Measurements from ENCODE around the gene LGR5.

LGR5 gene

DNA sequence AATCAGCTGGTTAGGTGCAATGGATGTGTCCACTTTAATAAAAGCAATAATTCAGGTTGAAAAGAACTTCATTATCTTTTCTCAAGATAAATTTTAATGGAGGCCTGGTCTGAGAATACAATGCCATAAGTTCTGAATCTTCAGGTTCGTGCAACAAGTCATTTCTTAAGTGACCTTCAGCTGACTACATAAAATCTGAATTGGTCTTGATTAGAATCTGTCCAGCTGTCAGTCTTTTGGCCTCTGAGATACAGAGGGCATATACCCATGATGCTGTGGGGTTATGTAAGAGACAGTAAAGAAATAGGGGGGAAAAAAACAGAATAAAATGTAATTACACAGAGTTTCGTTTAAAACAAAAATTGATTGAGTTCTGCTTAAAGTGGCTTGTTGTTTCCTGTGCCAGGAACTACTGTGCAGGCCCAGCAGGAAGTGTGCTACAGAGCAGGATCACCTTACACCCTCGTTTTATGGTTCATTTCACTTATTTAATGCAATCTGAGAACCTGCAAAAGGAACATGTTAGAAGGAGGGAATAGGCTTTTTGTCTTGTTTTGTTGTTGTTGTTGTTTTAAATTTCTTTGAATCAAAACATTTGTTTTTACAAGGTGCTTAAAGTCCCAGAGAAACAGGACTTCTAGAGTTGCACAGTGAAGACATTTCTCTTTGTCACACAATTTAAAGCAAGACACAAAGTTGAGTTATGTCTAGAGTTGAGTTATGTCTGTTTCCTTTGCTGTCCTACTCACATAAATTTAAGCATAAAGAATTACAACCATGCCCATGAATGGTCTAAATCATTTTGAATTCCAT lies 64.2 kb downstream of the LGR5 start:
- Mint-ChIP-seq H3K36me3 (ENCODE audit: insufficient read depth) (no peaks in the 10 kb centered on the region), H3K27ac (ENCODE audit: low read depth) (no peak overlapping the region), H3K4me3 (no peak overlapping the region), H3K27me3 (peaks cover 10% of the 10 kb centered on the region), H3K9me3 (no peaks in the 10 kb centered on the region), H3K4me1 (no peaks in the 10 kb centered on the region)
- DNase-seq (ENCODE audit: low spot score in 2 of 2) (no peak), ATAC-seq (replicated peaks; ENCODE audit: extremely low read depth, poor library complexity, severe bottlenecking) (no peak)

GRCh38 chr12:71504476-71504875 lies 64.9 kb downstream of the LGR5 start:
- no peak for DNase-seq (ENCODE audit: low spot score in 2 of 2)
- H3K9me3 Mint-ChIP-seq = no peaks in the 10 kb centered on the region
- no peak overlapping the region for H3K4me3 Mint-ChIP-seq
- no peaks in the 10 kb centered on the region for H3K36me3 Mint-ChIP-seq (ENCODE audit: insufficient read depth)
- peaks cover 10% of the 10 kb centered on the region for H3K27me3 Mint-ChIP-seq
- no peaks in the 10 kb centered on the region for H3K4me1 Mint-ChIP-seq
- no peak overlapping the region for H3K27ac Mint-ChIP-seq (ENCODE audit: low read depth)
- no peak for ATAC-seq (replicated peaks; ENCODE audit: extremely low read depth, poor library complexity, severe bottlenecking)

GRCh38 chr12:71509705-71510104 lies 70.1 kb downstream of the LGR5 start:
- no peaks in the 10 kb centered on the region for H3K4me1 Mint-ChIP-seq
- H3K9me3 Mint-ChIP-seq = no peaks in the 10 kb centered on the region
- DNase-seq (ENCODE audit: low spot score in 2 of 2) (no peak), ATAC-seq (replicated peaks; ENCODE audit: extremely low read depth, poor library complexity, severe bottlenecking) (no peak)
- peaks cover 38% of the 10 kb centered on the region for H3K27me3 Mint-ChIP-seq
- no peak overlapping the region for H3K4me3 Mint-ChIP-seq
- H3K27ac Mint-ChIP-seq (ENCODE audit: low read depth) = no peak overlapping the region
- no peaks in the 10 kb centered on the region for H3K36me3 Mint-ChIP-seq (ENCODE audit: insufficient read depth)

- Mint-ChIP-seq H3K4me1 (no peaks in the 10 kb centered on the region), H3K27me3 (peaks cover 47% of the 10 kb centered on the region), H3K36me3 (ENCODE audit: insufficient read depth) (no peaks in the 10 kb centered on the region), H3K27ac (ENCODE audit: low read depth) (no peak overlapping the region), H3K9me3 (no peaks in the 10 kb centered on the region), H3K4me3 (no peak overlapping the region)
- ATAC-seq (replicated peaks; ENCODE audit: extremely low read depth, poor library complexity, severe bottlenecking) (no peak), DNase-seq (ENCODE audit: low spot score in 2 of 2) (no peak)
Observed at GRCh38 chr12:71517145-71517846, 77.7 kb downstream of the LGR5 start.

GRCh38 chr12:71521125-71521524 lies 81.5 kb downstream of the LGR5 start:
- H3K27me3 Mint-ChIP-seq = peaks cover 30% of the 10 kb centered on the region

DNA sequence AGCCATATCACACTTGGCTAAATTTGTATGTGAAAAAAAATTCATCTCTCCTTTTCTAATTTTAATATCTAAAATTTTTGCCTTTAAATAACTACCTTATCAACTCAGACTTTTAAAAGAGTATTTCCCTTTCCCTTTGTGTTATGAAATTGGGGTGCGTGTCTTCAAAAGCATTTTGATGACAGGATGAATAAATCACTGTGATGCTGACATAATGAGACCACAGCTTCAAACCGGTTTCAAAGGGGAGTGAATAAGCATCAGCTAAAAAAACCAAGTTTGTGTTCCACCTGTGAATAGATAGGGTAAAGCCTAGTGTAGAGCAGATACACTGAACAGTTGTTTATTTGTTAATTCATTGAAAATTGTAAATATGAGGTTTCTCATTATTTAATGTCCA lies 85.0 kb downstream of the LGR5 start:
- no peaks in the 10 kb centered on the region for H3K9me3 Mint-ChIP-seq
- no peaks in the 10 kb centered on the region for H3K36me3 Mint-ChIP-seq (ENCODE audit: insufficient read depth)
- H3K27ac Mint-ChIP-seq (ENCODE audit: low read depth) = no peak overlapping the region
- DNase-seq (ENCODE audit: low spot score in 2 of 2) = no peak
- no peak for ATAC-seq (replicated peaks; ENCODE audit: extremely low read depth, poor library complexity, severe bottlenecking)
- no peaks in the 10 kb centered on the region for H3K4me1 Mint-ChIP-seq
- peaks cover 51% of the 10 kb centered on the region for H3K27me3 Mint-ChIP-seq
- H3K4me3 Mint-ChIP-seq = no peak overlapping the region

More at GRCh38 chr12:71521125-71521524, 81.5 kb downstream of the LGR5 start:
- no peaks in the 10 kb centered on the region for H3K9me3 Mint-ChIP-seq
- no peak overlapping the region for H3K4me3 Mint-ChIP-seq
- no peak overlapping the region for H3K27ac Mint-ChIP-seq (ENCODE audit: low read depth)
- no peaks in the 10 kb centered on the region for H3K36me3 Mint-ChIP-seq (ENCODE audit: insufficient read depth)
- no peak for ATAC-seq (replicated peaks; ENCODE audit: extremely low read depth, poor library complexity, severe bottlenecking)
- DNase-seq (ENCODE audit: low spot score in 2 of 2) = no peak
- no peaks in the 10 kb centered on the region for H3K4me1 Mint-ChIP-seq

GRCh38 chr12:71533703-71534102 lies 94.1 kb downstream of the LGR5 start:
- H3K9me3 Mint-ChIP-seq = no peaks in the 10 kb centered on the region

GRCh38 chr12:71536279-71536938 lies 96.8 kb downstream of the LGR5 start:
- H3K4me3 Mint-ChIP-seq = no peak overlapping the region
- DNase-seq (ENCODE audit: low spot score in 2 of 2) (no peak), ATAC-seq (replicated peaks; ENCODE audit: extremely low read depth, poor library complexity, severe bottlenecking) (no peak)
- H3K27me3 Mint-ChIP-seq = peaks cover under 1% of the 10 kb centered on the region
- H3K4me1 Mint-ChIP-seq = no peaks in the 10 kb centered on the region
- H3K36me3 Mint-ChIP-seq (ENCODE audit: insufficient read depth) = no peaks in the 10 kb centered on the region
- H3K27ac Mint-ChIP-seq (ENCODE audit: low read depth) = no peak overlapping the region
- H3K9me3 Mint-ChIP-seq = no peaks in the 10 kb centered on the region

More at GRCh38 chr12:71533703-71534102, 94.1 kb downstream of the LGR5 start:
- no peak for DNase-seq (ENCODE audit: low spot score in 2 of 2)
- Mint-ChIP-seq H3K4me1 (no peaks in the 10 kb centered on the region), H3K36me3 (ENCODE audit: insufficient read depth) (no peaks in the 10 kb centered on the region), H3K4me3 (no peak overlapping the region), H3K27me3 (peaks cover 18% of the 10 kb centered on the region), H3K27ac (ENCODE audit: low read depth) (no peak overlapping the region)
- ATAC-seq (replicated peaks; ENCODE audit: extremely low read depth, poor library complexity, severe bottlenecking) = no peak

DNA sequence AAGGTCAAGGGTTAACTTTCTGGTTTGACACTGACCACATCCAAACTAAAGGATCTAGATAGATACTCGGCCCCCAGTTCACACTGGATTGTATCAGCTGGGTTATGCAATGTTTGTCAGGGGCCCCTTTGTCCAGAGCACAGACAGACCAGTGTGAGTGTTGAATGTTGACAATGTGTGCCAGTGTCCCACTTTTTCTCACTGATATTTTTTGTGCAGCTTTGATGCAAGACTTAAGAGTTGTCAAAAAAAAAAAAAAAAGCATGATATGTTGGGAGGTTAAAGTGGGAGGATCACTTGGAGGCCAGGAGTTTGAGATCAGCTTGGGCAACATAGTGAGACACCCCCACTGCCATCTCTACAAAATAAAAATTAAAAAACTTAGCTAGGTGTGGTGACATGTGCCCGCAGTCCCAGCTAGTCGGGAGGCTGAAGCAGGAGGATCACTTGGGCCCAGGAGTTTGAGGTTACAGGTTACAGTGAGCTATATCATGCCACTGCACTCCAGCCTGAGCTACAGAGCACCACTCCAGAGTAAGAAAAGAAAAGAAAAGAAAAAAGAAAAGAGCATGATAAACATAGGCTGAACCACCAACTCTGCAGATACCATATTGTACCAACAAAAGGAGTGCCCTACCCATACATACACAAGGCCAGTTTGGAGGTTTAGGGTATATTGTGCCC lies 97.5 kb downstream of the LGR5 start:
- ATAC-seq (replicated peaks; ENCODE audit: extremely low read depth, poor library complexity, severe bottlenecking) (no peak), DNase-seq (ENCODE audit: low spot score in 2 of 2) (no peak)
- H3K9me3 Mint-ChIP-seq = no peaks in the 10 kb centered on the region
- H3K27ac Mint-ChIP-seq (ENCODE audit: low read depth) = no peak overlapping the region
- H3K4me3 Mint-ChIP-seq = no peak overlapping the region
- H3K36me3 Mint-ChIP-seq (ENCODE audit: insufficient read depth) = no peaks in the 10 kb centered on the region
- H3K4me1 Mint-ChIP-seq = no peaks in the 10 kb centered on the region
- H3K27me3 Mint-ChIP-seq = no peaks in the 10 kb centered on the region

GRCh38 chr12:71538807-71539206 lies 99.2 kb downstream of the LGR5 start:
- Mint-ChIP-seq H3K4me1 (no peaks in the 10 kb centered on the region), H3K27me3 (no peaks in the 10 kb centered on the region), H3K4me3 (no peak overlapping the region), H3K9me3 (no peaks in the 10 kb centered on the region), H3K27ac (ENCODE audit: low read depth) (no peak overlapping the region), H3K36me3 (ENCODE audit: insufficient read depth) (no peaks in the 10 kb centered on the region)
- DNase-seq (ENCODE audit: low spot score in 2 of 2) (no peak), ATAC-seq (replicated peaks; ENCODE audit: extremely low read depth, poor library complexity, severe bottlenecking) (no peak)

GRCh38 chr12:71541583-71541982 lies 102.0 kb downstream of the LGR5 start:
- no peak overlapping the region for H3K4me3 Mint-ChIP-seq
- no peaks in the 10 kb centered on the region for H3K9me3 Mint-ChIP-seq
- DNase-seq (ENCODE audit: low spot score in 2 of 2) (no peak), ATAC-seq (replicated peaks; ENCODE audit: extremely low read depth, poor library complexity, severe bottlenecking) (no peak)
- no peaks in the 10 kb centered on the region for H3K36me3 Mint-ChIP-seq (ENCODE audit: insufficient read depth)
- H3K27me3 Mint-ChIP-seq = no peaks in the 10 kb centered on the region
- H3K4me1 Mint-ChIP-seq = no peaks in the 10 kb centered on the region
- H3K27ac Mint-ChIP-seq (ENCODE audit: low read depth) = no peak overlapping the region

- no peak overlapping the region for H3K27ac Mint-ChIP-seq (ENCODE audit: low read depth)
- no peaks in the 10 kb centered on the region for H3K4me1 Mint-ChIP-seq
- ATAC-seq (replicated peaks; ENCODE audit: extremely low read depth, poor library complexity, severe bottlenecking) (no peak), DNase-seq (ENCODE audit: low spot score in 2 of 2) (no peak)
- no peaks in the 10 kb centered on the region for H3K36me3 Mint-ChIP-seq (ENCODE audit: insufficient read depth)
- H3K9me3 Mint-ChIP-seq = no peaks in the 10 kb centered on the region
- H3K27me3 Mint-ChIP-seq = peaks cover 14% of the 10 kb centered on the region
- H3K4me3 Mint-ChIP-seq = no peak overlapping the region
Observed at GRCh38 chr12:71546322-71546861, 106.8 kb downstream of the LGR5 start.
